Fibroblast of skin of right biceps (primary cell): Measurements from ENCODE around the gene RPL41.

Source experiments
- DNase-seq: peaks from one replicate; pipeline ENCODE4 v3.0.0-alpha.2; 2013

Gene RPL41

GRCh38 chr12:56157201-56158028 lies 41.0 kb downstream of the RPL41 start:
- peak; percentile 91 for DNase-seq

- DNase-seq, result peak; percentile 99
Observed at GRCh38 chr12:56158029-56158925, 41.8 kb downstream of the RPL41 start, which contains the start of gene MYL6. TSS of gene MYL6 (plus strand) at chr12:56158359. CDS start at chr12:56158402, 43 bp downstream.

GRCh38 chr12:56158926-56159461 lies 42.6 kb downstream of the RPL41 start:
- peak; percentile 75 for DNase-seq

GRCh38 chr12:56159482-56160192 lies 43.2 kb downstream of the RPL41 start:
- DNase-seq, result no peak

GRCh38 chr12:56160193-56160763 lies 43.8 kb downstream of the RPL41 start:
- DNase-seq, result peak; percentile 49

GRCh38 chr12:56160894-56161689 lies 44.7 kb downstream of the RPL41 start:
- DNase-seq, result no peak

- no peak for DNase-seq
Observed at GRCh38 chr12:56161690-56162351, 45.4 kb downstream of the RPL41 start.

- DNase-seq, result no peak
Observed at GRCh38 chr12:56162468-56163290, 46.2 kb downstream of the RPL41 start.

GRCh38 chr12:56163533-56164344 lies 47.3 kb downstream of the RPL41 start:
- no peak for DNase-seq

- no peak for DNase-seq
Observed at GRCh38 chr12:56164345-56164729, 47.9 kb downstream of the RPL41 start.

- DNase-seq, result no peak
Observed at GRCh38 chr12:56165369-56165768, 48.9 kb downstream of the RPL41 start.
